Activated naive CD8-positive, alpha-beta T cell treated with anti-CD3 and anti-CD28 coated beads for 36 hours (primary cell): ENCODE results near the gene PPP2R2C. TPM values are rescaled to one million over a fixed set of nuclear protein-coding genes. Genes with fewer than 3 reads are reported as not detected.

Source experiments
- DNase-seq: peaks from one replicate; pipeline ENCODE4 v3.0.0; 2021
- H3K27ac Mint-ChIP-seq: one replicate; pipeline ENCODE4 v1.8.0; 2022; ENCODE audit warnings: mild to moderate bottlenecking, moderate library complexity, mixed read lengths
- H3K27me3 Mint-ChIP-seq: one replicate; pipeline ENCODE4 v1.8.0; 2022; ENCODE audit warnings: mild to moderate bottlenecking, mixed read lengths
- H3K36me3 Mint-ChIP-seq: one replicate; pipeline ENCODE4 v1.8.0; 2021; ENCODE audit warnings: mild to moderate bottlenecking, mixed read lengths
- H3K4me1 Mint-ChIP-seq: one replicate; pipeline ENCODE4 v1.8.0; 2021; ENCODE audit warnings: mixed read lengths
- H3K4me3 Mint-ChIP-seq: one replicate; pipeline ENCODE4 v1.8.0; 2022; ENCODE audit warnings: mild to moderate bottlenecking, moderate library complexity, mixed read lengths
- H3K9me3 Mint-ChIP-seq: one replicate; pipeline ENCODE4 v1.8.0; 2022; ENCODE audit warnings: mixed read lengths
- total RNA-seq, 2 experiments: library from RNA; stranded (reverse); gene quantifications; one replicate each; pipeline ENCODE4 v1.2.3, GENCODE V29; 2021

The PPP2R2C gene
- total RNA-seq, 2 experiments from 2014 or later = not detected

DNA sequence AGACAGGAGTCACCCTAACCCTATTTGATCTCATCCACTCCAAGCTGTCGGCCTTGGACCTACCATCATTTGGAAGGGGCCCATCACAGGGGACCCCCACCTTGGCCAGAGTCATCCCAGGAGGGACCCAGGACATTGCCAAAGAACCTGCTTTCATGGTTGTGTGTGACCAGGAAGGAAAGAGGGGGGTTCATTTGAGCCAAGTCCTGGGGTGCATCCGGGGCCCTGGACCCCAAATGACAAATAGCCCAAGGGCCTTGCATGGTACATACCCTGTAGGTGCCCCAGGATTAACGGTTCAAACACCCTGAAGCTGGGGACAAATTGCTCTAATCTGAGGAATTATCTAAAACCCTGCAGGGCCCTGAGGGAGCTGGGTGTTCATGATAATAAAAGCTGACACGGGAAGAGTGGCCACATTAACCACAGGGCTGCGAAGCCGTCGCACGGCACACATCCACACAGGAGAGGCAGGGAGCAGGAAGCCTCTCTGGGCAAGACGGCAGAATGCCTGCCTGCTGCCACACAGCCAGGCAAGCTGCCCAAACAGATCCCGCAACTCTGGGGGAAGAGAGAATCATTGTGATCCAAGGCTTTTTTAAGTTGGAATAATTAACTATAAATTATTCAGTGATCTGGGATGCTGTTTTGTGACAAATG, 28.2 kb upstream of the PPP2R2C start:
- DNase-seq = no peak
- H3K27ac Mint-ChIP-seq = no peak overlapping the region
- peaks cover 3% of the 10 kb centered on the region for H3K27me3 Mint-ChIP-seq
- H3K36me3 Mint-ChIP-seq = no peaks in the 10 kb centered on the region
- H3K4me3 Mint-ChIP-seq = no peak overlapping the region
- peaks cover 3% of the 10 kb centered on the region for H3K9me3 Mint-ChIP-seq
- H3K4me1 Mint-ChIP-seq = no peaks in the 10 kb centered on the region

DNA sequence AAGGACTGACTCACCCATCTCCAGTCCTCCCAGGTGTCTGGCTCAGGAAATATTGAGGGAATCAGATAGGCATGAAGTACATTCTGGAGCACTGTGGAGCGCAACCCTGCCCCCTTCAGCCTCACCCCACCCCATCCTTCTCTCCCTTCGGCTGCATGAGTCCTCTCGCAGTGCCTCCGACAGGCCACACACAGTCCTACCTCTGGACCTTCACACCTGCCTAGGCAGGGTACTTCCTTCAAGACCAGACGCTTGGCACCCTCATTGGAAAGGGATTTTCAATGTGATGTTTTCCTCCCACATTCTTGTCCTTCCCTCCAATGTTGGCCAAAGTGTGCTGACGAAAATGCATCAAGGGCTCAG, 26.8 kb upstream of the PPP2R2C start:
- peaks cover 6% of the 10 kb centered on the region for H3K27me3 Mint-ChIP-seq
- no peaks in the 10 kb centered on the region for H3K4me1 Mint-ChIP-seq
- no peak overlapping the region for H3K4me3 Mint-ChIP-seq
- H3K9me3 Mint-ChIP-seq = no peaks in the 10 kb centered on the region
- H3K27ac Mint-ChIP-seq = no peak overlapping the region
- no peaks in the 10 kb centered on the region for H3K36me3 Mint-ChIP-seq
- DNase-seq = no peak

DNA sequence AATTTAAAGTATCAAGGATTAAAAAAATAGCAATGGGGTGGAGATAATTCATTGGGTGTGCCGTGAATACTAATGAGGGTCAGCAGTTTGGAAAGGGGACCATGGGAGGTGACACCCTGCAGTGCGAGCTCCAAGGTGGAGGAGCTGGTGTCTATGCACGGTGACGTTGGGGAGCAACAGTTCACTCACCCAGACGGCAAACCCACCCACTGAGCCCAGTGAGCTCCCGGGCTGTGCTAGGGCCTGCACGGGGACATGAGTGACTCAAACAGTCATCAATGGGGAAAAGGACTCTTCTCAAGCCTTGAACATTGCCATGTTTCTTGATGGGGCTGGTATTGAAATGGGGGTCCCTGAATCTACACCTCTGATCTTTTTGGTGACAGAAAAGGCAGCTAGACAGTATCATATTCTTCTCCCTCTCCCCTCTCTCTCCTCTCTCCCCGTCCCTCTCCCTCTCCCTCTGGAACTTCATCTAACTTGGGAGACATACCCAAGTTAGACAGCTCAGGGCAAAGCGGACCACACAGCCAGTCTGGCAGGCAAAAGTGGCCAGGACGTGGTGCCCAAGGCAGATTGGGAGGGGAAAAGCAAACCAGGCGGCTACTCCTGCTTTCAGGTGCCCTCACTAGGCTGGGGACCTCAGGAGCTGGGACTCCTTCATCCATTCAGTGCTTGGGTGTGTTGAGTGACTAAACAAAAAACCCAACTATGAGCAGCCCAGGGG, 26.3 kb upstream of the PPP2R2C start:
- H3K9me3 Mint-ChIP-seq = no peaks in the 10 kb centered on the region
- no peak for DNase-seq
- peaks cover 11% of the 10 kb centered on the region for H3K27me3 Mint-ChIP-seq
- no peaks in the 10 kb centered on the region for H3K36me3 Mint-ChIP-seq
- H3K27ac Mint-ChIP-seq = no peak overlapping the region
- no peaks in the 10 kb centered on the region for H3K4me1 Mint-ChIP-seq
- no peak overlapping the region for H3K4me3 Mint-ChIP-seq

DNA sequence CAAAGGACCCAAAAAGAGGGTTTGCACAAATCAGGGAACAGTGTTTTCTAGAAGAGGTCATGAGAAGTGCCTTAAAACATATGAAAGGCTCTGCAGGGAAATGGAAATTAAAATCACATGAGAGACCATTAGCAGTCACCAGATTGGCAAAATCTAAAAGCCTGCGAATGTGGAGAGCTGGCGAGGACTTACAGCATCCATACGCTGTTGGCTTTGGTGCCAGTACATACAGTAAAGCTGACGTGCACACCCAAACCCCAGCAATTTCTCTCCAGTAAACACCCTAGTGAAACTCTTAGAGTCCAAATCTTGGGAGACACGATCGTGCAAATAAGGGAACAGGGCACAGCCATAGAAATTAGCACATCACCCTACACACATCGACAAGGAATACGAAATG, 25.4 kb upstream of the PPP2R2C start:
- no peaks in the 10 kb centered on the region for H3K36me3 Mint-ChIP-seq
- H3K4me3 Mint-ChIP-seq = no peak overlapping the region

DNA sequence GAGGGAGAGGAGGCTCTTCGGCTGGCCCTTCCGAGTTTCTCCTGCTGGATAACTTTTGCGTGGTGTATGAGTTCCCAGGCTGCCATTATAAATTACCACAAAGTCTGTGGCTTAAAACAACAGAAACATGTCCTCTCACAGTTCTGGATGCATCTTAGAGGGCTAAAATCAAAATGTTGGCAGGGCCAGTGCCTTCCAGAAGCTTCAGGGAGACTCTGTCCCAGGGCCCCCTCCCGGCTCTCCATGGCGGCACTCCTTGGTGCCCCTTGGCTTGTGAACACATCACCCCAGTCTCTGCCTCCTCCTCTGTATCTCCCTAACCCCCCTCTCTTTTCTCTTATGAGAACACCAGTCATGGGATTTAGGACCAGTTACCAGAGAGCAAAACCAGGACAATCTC, 23.3 kb upstream of the PPP2R2C start:
- H3K27ac Mint-ChIP-seq = no peak overlapping the region
- no peaks in the 10 kb centered on the region for H3K4me1 Mint-ChIP-seq
- no peak overlapping the region for H3K4me3 Mint-ChIP-seq
- H3K27me3 Mint-ChIP-seq = peaks cover 27% of the 10 kb centered on the region
- DNase-seq = no peak
- peaks cover 1% of the 10 kb centered on the region for H3K9me3 Mint-ChIP-seq
- no peaks in the 10 kb centered on the region for H3K36me3 Mint-ChIP-seq

More for the DNA sequence above, 25.4 kb upstream of the PPP2R2C start:
- no peak for DNase-seq
- H3K27ac Mint-ChIP-seq = no peak overlapping the region
- no peaks in the 10 kb centered on the region for H3K9me3 Mint-ChIP-seq
- H3K4me1 Mint-ChIP-seq = no peaks in the 10 kb centered on the region
- peaks cover 20% of the 10 kb centered on the region for H3K27me3 Mint-ChIP-seq

DNA sequence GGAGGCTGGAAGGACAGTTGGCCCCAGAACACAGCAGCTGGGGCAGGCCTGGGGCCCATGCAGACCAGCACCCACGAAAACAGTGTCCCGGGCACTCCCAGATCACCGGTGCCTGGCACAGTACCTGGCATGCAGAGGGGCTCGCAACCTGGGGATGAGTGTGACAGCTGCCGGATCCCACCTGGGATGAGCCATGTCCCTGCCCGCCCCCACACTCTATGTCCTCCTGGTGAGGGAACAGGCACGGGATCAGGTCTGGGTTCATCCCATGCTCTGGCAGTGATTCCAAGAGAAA, 22.8 kb upstream of the PPP2R2C start:
- peaks cover 1% of the 10 kb centered on the region for H3K9me3 Mint-ChIP-seq
- DNase-seq = no peak
- H3K4me1 Mint-ChIP-seq = no peaks in the 10 kb centered on the region
- H3K27me3 Mint-ChIP-seq = peaks cover 29% of the 10 kb centered on the region
- no peak overlapping the region for H3K4me3 Mint-ChIP-seq
- H3K27ac Mint-ChIP-seq = no peak overlapping the region
- H3K36me3 Mint-ChIP-seq = no peaks in the 10 kb centered on the region

DNA sequence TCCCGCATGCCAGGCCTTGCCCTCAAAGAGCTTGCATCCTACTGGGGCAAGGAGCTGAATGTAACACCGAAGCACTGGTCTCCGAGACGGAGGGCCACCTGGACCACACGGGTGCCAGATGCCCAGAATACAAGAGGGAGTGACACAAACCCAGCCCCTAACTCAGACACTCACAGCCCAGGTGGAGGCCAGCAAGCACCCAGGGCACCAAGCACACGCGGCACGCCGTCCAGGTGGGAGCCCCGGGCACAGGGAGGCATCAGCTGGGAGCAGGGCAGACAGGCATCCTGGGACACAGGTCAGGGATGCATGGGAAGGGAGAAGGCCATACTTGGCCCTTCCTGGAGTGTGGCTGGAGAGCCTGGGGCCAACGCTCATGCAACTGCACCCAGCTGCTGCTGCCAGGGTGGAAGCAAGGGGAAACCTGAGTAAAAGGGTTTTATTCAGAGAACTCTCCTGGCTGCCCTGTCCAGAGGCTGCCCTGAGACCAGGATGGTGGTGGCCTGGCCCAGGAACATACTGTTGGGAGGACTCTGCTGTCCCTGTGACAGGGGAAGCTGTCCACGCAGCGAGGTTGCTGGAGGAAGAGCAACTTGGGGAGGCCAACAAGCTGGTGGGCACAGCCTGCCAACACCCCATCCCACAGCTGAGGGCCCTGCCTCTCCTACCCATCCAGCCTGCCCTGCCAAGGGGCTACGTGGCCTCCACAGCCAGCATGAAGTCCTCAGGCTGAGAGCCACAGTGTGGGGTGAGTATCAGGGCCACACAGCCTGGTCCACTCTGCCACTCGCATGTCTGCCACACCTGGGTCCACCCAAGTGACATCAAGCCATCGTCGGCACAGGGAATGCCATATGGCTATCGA, 22.2 kb upstream of the PPP2R2C start:
- Mint-ChIP-seq H3K4me1 (no peaks in the 10 kb centered on the region), H3K36me3 (no peaks in the 10 kb centered on the region), H3K27me3 (peaks cover 33% of the 10 kb centered on the region), H3K4me3 (no peak overlapping the region), H3K9me3 (peaks cover 1% of the 10 kb centered on the region), H3K27ac (no peak overlapping the region)
- DNase-seq = no peak

DNA sequence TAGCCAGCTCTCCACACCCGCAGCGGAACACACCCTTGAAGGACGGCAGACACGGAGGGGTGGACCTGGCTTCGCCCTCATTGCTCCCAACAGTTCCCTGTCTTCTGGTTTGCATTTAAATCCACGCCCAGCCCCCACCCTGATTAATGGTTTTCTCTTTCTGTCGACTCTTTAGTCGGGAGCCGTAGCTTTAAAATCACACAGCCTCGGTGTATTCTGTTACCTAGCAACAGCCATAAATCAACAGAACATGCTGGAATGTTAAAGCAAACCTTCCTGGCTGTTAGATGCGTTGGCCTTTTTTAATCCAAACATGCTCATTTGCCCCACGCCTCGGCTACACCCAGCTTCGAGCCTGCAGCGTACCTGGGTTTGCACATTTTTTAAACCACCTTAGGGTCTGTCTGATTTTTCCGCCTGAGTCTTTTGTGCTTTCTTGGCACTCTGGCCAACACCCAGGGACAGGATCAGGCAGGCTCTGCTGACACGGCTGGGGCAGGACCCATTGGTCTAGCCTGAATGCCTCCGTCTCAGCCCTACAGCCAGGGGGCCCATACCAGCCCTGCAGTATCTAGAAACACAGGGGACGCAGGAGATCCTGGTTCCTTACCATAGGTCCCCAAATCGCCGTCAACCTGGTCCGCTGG, 21.4 kb upstream of the PPP2R2C start:
- no peaks in the 10 kb centered on the region for H3K36me3 Mint-ChIP-seq
- peaks cover 1% of the 10 kb centered on the region for H3K9me3 Mint-ChIP-seq
- no peak for DNase-seq
- H3K27ac Mint-ChIP-seq = no peak overlapping the region
- H3K27me3 Mint-ChIP-seq = peaks cover 33% of the 10 kb centered on the region
- H3K4me3 Mint-ChIP-seq = no peak overlapping the region
- no peaks in the 10 kb centered on the region for H3K4me1 Mint-ChIP-seq

DNA sequence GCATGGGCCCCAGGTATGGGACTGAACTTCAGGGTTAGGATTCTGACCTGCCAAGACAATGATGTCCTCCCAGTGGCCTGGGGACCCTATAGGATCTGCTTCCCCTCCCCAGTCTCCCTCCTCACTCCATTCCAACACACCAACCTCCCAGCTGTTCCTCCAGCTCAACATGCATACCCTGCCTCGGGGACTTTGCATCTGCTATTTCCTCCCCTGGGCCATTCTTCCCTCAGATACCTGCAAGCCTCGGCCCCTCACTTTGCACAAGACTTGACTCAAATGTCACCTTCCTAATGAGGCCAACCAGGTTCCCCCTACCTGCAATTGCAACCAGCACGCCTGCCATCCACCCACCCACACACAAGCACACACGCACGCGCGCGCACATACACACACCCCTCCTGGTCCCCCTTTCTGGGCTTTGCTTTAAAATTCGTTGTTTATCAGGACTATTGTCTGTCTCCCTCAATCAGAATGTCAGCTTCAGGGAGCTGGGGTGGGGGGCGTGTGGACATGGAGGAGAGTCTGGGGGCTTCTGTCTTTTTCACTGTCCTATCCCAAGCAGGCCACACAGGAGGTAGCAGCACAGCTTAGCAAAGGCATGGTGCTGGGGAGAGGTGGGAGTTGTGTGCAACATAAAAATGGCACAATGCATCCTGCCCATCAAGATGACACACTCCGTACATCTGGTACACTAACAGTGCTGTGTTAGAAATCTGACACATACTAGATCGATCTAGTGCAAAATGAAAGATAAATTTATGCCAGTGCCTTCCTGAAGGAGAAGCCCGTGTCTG, 20.6 kb upstream of the PPP2R2C start:
- H3K4me3 Mint-ChIP-seq = no peak overlapping the region

DNA sequence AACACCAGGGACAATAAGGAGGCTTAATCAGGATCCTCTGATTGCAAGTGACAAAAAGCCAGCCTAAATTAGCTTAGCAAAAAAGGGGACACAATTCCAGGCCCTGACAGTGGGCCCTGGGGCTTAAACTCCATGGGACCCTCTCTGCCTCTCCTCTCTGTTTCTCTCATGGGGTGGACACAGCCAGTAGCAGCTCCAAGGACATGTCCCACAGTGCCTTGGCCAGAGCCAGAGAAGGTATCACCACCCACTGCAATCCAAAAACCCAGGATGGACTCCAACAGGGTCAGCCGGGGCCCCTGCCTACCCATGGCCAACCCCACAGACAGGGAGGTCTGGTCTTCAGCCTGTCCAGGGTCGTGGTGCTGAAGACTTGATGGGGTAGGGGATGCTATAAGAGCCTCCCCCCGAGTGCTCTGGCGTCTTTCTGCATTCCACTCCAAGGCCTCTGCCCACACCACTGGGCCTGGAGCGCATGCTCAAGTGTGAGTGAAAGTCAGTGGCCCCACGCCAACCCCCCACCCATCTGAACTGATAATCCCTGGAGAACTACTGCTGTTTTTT, 19.7 kb upstream of the PPP2R2C start:
- no peak for DNase-seq
- peaks cover 33% of the 10 kb centered on the region for H3K27me3 Mint-ChIP-seq
- peaks cover 13% of the 10 kb centered on the region for H3K9me3 Mint-ChIP-seq
- no peaks in the 10 kb centered on the region for H3K36me3 Mint-ChIP-seq
- no peaks in the 10 kb centered on the region for H3K4me1 Mint-ChIP-seq
- H3K27ac Mint-ChIP-seq = no peak overlapping the region
- H3K4me3 Mint-ChIP-seq = no peak overlapping the region

More for the DNA sequence above, 20.6 kb upstream of the PPP2R2C start:
- Mint-ChIP-seq H3K27me3 (peaks cover 33% of the 10 kb centered on the region), H3K4me1 (no peaks in the 10 kb centered on the region), H3K9me3 (peaks cover 5% of the 10 kb centered on the region), H3K36me3 (no peaks in the 10 kb centered on the region), H3K27ac (no peak overlapping the region)
- DNase-seq = no peak

DNA sequence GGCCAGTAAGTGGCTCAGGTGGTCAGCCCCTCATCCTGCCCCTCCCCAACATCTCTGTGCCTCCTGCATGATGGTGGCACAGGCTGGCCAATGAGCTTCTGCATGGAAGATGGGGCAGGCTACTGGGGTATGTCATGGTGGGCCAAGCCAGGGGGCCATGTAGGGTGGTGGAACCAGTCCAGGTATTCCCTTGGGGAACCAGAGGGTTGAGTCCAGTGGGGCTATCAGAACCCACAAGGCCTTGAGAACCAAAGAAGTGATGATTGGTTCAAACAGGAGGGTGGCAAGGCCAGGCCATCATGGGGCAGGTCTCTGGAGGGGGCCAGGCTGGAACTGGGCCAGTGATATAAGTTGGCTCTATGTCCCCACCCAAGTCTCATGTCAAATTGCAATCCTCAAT, 18.8 kb upstream of the PPP2R2C start:
- Mint-ChIP-seq H3K27ac (no peak overlapping the region), H3K27me3 (peaks cover 30% of the 10 kb centered on the region)

DNA sequence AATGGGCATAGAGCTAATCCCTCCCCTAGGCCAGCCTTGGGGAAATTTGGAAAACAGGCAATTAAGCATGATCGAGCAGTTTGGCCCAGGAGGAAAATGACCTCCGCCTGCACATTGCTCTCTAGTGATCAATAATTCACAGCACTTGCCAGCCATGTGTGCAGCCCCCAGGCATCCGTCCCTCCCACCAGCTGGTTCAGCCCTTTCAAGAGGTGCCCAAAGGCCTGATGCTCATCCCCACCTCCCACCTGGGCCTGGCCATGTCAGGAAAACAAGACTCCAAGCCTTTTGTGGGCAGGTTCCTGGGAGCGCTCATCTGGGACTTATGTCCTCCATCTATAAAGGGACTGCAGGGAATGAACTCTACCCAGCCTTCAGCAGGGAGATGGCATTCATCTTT, 17.5 kb upstream of the PPP2R2C start:
- Mint-ChIP-seq H3K4me3 (no peak overlapping the region), H3K4me1 (no peaks in the 10 kb centered on the region), H3K27me3 (peaks cover 30% of the 10 kb centered on the region), H3K9me3 (peaks cover 28% of the 10 kb centered on the region), H3K36me3 (no peaks in the 10 kb centered on the region), H3K27ac (no peak overlapping the region)
- DNase-seq = no peak

More for the DNA sequence above, 18.8 kb upstream of the PPP2R2C start:
- no peaks in the 10 kb centered on the region for H3K36me3 Mint-ChIP-seq
- peaks cover 18% of the 10 kb centered on the region for H3K9me3 Mint-ChIP-seq
- H3K4me3 Mint-ChIP-seq = no peak overlapping the region
- H3K4me1 Mint-ChIP-seq = no peaks in the 10 kb centered on the region
- DNase-seq = no peak

DNA sequence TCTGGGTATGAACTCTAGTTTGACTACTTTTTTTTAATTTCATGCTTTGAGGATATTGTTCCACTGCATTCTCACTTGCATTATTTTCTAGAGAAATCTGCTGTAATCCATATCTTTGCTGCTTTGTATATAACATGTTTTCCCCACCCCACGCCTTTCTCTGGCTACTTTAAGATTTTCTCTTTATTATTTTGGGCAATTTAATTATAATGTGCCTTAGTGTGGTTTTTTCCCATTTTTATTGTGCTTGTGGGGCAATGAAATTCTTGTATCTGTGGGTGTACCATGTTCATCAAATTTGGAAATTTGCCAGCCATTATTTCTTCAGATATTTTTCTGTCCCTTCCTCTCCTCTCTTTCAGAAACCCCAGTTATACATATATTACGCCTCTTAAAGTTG, 15.1 kb upstream of the PPP2R2C start:
- no peaks in the 10 kb centered on the region for H3K36me3 Mint-ChIP-seq
- H3K9me3 Mint-ChIP-seq = peaks cover 28% of the 10 kb centered on the region
- no peak overlapping the region for H3K27ac Mint-ChIP-seq
- no peaks in the 10 kb centered on the region for H3K4me1 Mint-ChIP-seq
- DNase-seq = no peak
- peaks cover 12% of the 10 kb centered on the region for H3K27me3 Mint-ChIP-seq
- no peak overlapping the region for H3K4me3 Mint-ChIP-seq

DNA sequence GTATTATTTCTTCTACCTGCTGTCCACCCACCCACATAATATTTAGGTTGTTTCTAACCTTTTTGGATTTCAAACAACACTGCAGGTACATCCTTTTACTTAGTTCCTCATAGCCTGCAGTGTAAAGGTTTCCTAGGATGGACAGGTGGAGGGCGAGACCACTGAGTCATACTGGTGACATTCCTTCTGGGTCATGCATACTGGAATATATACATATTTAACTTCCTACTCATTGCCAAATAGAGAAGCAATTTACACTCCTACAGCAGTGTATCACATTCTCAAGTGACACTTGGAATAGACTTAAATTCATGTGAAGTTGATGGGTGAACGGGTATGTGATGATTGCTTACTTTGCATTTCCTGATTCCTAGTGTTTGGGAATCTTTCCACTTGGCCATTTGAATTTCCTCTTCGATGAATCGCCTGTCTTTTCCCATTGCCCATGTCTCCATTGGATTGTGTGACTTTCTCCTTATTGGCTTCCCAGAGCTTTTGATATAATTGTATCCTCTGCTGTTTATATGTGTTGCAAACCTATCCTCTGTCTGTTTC, 8.2 kb upstream of the PPP2R2C start:
- no peak for DNase-seq
- peaks cover 7% of the 10 kb centered on the region for H3K27me3 Mint-ChIP-seq
- no peak overlapping the region for H3K4me3 Mint-ChIP-seq
- H3K4me1 Mint-ChIP-seq = no peaks in the 10 kb centered on the region
- H3K9me3 Mint-ChIP-seq = peaks cover 4% of the 10 kb centered on the region
- no peak overlapping the region for H3K27ac Mint-ChIP-seq
- no peaks in the 10 kb centered on the region for H3K36me3 Mint-ChIP-seq
